Liver (tissue), 9 donors: Measurements from ENCODE around the gene EDRF1. TPM values are rescaled to one million over a fixed set of nuclear protein-coding genes. Genes with fewer than 3 reads are reported as not detected.

Experiments used
- DNase-seq: peaks from one replicate; pipeline ENCODE4 v3.0.0-alpha.2; 2017; ENCODE audit warnings: low spot score
- H3K27ac ChIP-seq, 2 donors: one replicate each; pipeline ENCODE4 v1.7.0; 2013; ENCODE audit warnings: inconsistent platforms in 2 of 2, low read length in 2 of 2, control low read depth in 1 of 2, low read depth in 1 of 2, mild to moderate bottlenecking in 1 of 2
- H3K27me3 ChIP-seq, 4 donors: one replicate each; pipeline versions ENCODE4 v1.6.1 to v1.7.0; 2013; ENCODE audit warnings: low read length in 3 of 4, inconsistent platforms in 1 of 4, mild to moderate bottlenecking in 1 of 4, moderate library complexity in 1 of 4; ENCODE audit not compliant: control insufficient read depth in 4 of 4, insufficient read depth in 4 of 4
- H3K36me3 ChIP-seq, 4 donors: one replicate each; pipeline versions ENCODE4 v1.6.1 to v1.7.0; 2013; ENCODE audit warnings: low read length in 3 of 4, mild to moderate bottlenecking in 3 of 4, low read depth in 1 of 4, moderate library complexity in 1 of 4; ENCODE audit not compliant: control insufficient read depth in 4 of 4, insufficient read depth in 3 of 4
- H3K4me1 ChIP-seq, 4 donors: one replicate each; pipeline versions ENCODE4 v1.6.1 to v1.7.0; 2013; ENCODE audit warnings: low read length in 3 of 4, mild to moderate bottlenecking in 3 of 4, moderate library complexity in 1 of 4; ENCODE audit not compliant: control insufficient read depth in 4 of 4, insufficient read depth in 4 of 4
- H3K4me3 ChIP-seq, 3 donors: one replicate each; pipeline versions ENCODE4 v1.6.1 to v1.7.0; 2013; ENCODE audit warnings: low read length in 3 of 3, control low read depth in 1 of 3, low read depth in 1 of 3, mild to moderate bottlenecking in 1 of 3
- H3K9ac ChIP-seq, 2 donors: one replicate each; pipeline ENCODE4 v1.7.0; 2013; ENCODE audit warnings: low read length in 2 of 2, mild to moderate bottlenecking in 2 of 2, moderate library complexity in 2 of 2, control low read depth in 1 of 2, low read depth in 1 of 2
- H3K9me3 ChIP-seq, 4 donors: one replicate each; pipeline versions ENCODE4 v1.6.1 to v1.7.0; 2013; ENCODE audit warnings: low read length in 3 of 4; ENCODE audit not compliant: control insufficient read depth in 4 of 4
- CTCF ChIP-seq: fragments of 150-350 bp; IDR thresholded peaks from 2 replicates; pipeline ENCODE4 v1.5.1; 2017; ENCODE audit warnings: improper control_type of control experiment, low read depth, low read length; ENCODE audit not compliant: missing input control
- FOXA1 ChIP-seq: IDR thresholded peaks from 2 replicates; pipeline ENCODE4 v1.6.1; 2016; ENCODE audit warnings: antibody characterized with exemption
- FOXA2 ChIP-seq: IDR thresholded peaks from 2 replicates; pipeline ENCODE4 v1.6.1; 2016; ENCODE audit warnings: antibody characterized with exemption
- HNF4A ChIP-seq, 2 donors: conservative IDR thresholded peaks; 2 replicates each; pipeline ENCODE4 v1.6.1; 2016; ENCODE audit warnings: antibody characterized with exemption in 2 of 2, mild to moderate bottlenecking in 2 of 2
- HNF4G ChIP-seq: IDR thresholded peaks from 2 replicates; pipeline ENCODE4 v1.6.1; 2016; ENCODE audit warnings: antibody characterized with exemption
- JUND ChIP-seq, 2 donors: IDR thresholded peaks; 2 replicates each; pipeline ENCODE4 v1.6.1; 2016; ENCODE audit warnings: antibody characterized with exemption in 2 of 2
- MAX ChIP-seq: IDR thresholded peaks from 2 replicates; pipeline ENCODE4 v1.6.1; 2016; ENCODE audit warnings: antibody characterized with exemption
- NR2F2 ChIP-seq: IDR thresholded peaks from 2 replicates; pipeline ENCODE4 v1.6.1; 2016; ENCODE audit warnings: antibody characterized with exemption
- RAD21 ChIP-seq, 2 donors: IDR thresholded peaks; 2 replicates each; pipeline ENCODE4 v1.6.1; 2016; ENCODE audit warnings: antibody characterized with exemption in 2 of 2, mild to moderate bottlenecking in 2 of 2
- REST ChIP-seq: IDR thresholded peaks from 2 replicates; pipeline ENCODE4 v1.6.1; 2016; ENCODE audit warnings: antibody characterized with exemption, mild to moderate bottlenecking
- RXRA ChIP-seq, 2 donors: IDR thresholded peaks; 2 replicates each; pipeline ENCODE4 v1.6.1; 2017 to 2018; ENCODE audit warnings: antibody characterized with exemption in 2 of 2, mild to moderate bottlenecking in 1 of 2
- SP1 ChIP-seq: IDR thresholded peaks from 2 replicates; pipeline ENCODE4 v1.6.1; 2018; ENCODE audit warnings: antibody characterized with exemption, mild to moderate bottlenecking
- TAF1 ChIP-seq: conservative IDR thresholded peaks from 2 replicates; pipeline ENCODE4 v1.6.1; 2016; ENCODE audit warnings: antibody characterized with exemption, mild to moderate bottlenecking
- YY1 ChIP-seq: IDR thresholded peaks from 2 replicates; pipeline ENCODE4 v1.6.1; 2016; ENCODE audit warnings: antibody characterized with exemption, mild to moderate bottlenecking
- WGBS: extraction: QIAGEN DNeasy Blood & Tissue Kit; methylation state at CpG from one replicate; pipeline ENCODE4 v1.1.7; 2013; 5-methylcytosine and 5-hydroxymethylcytosine counted together
- polyA plus RNA-seq, 2 donors: library from polyadenylated mRNA; stranded (reverse) in 1 of 2; unstranded in 1 of 2; fragments of 200-250 nt in 1 of 2; fragments of >200 nt in 1 of 2; fragmentation: Nextera tagmentation in 1 of 2; extraction: Ambion mirVana in 1 of 2; gene quantifications; one replicate each; pipeline versions ENCODE4 v1.2.1 to v1.2.3, GENCODE V29; 2013 to 2015
- total RNA-seq, 2 donors: library from RNA; depleted of rRNA; stranded (reverse); fragments of >200 nt; gene quantifications; one replicate each; pipeline ENCODE4 v1.2.3, GENCODE V29; 2014
- donor health status: healthy.
- donor health status: healthy.
- donor health status: healthy.
- donor health status: healthy.
- donor health status: healthy.

The EDRF1 gene
- total and polyA plus RNA-seq, 4 donors = 3.9 to 17.0 (median 9.2) TPM

- no peak for TF ChIP-seq REST
Observed at GRCh38 chr10:125775491-125776106, 56.1 kb downstream of the EDRF1 start, which contains the start of gene MMP21 (continued).

GRCh38 chr10:125777806-125778205, 58.3 kb downstream of the EDRF1 start:
- WGBS = 93% methylated on average over 9 of the region's 9 CpGs
- no peak for TF ChIP-seq HNF4G
- TF ChIP-seq MAX = no peak
- no peak for TF ChIP-seq FOXA2
- TF ChIP-seq FOXA1 = no peak
- TF ChIP-seq RXRA (IDR thresholded peaks at IDR 0.05) = no peak
- TF ChIP-seq RAD21 (IDR thresholded peaks at IDR 0.05) = no peak
- no peak for TF ChIP-seq REST
- no peak for TF ChIP-seq JUND (IDR thresholded peaks at IDR 0.05)
- no peak for TF ChIP-seq SP1
- no peak for TF ChIP-seq YY1
- TF ChIP-seq HNF4A (conservative IDR thresholded peaks at IDR 0.05) = no peak
- no peak for TF ChIP-seq NR2F2
- no peak for TF ChIP-seq CTCF
- no peak for TF ChIP-seq TAF1
- H3K4me1 ChIP-seq = no peaks in the 10 kb centered on the region
- no peak for DNase-seq
- no peak overlapping the region for H3K4me3 ChIP-seq
- no peaks in the 10 kb centered on the region for H3K27me3 ChIP-seq
- H3K9me3 ChIP-seq = no peaks in the 10 kb centered on the region
- H3K36me3 ChIP-seq = no peaks in the 10 kb centered on the region
- H3K9ac ChIP-seq = no peak overlapping the region
- no peak overlapping the region for H3K27ac ChIP-seq
